Epithelial cell of esophagus (primary cell): ENCODE data around the gene AJM1.
"Not testable (repeated sequence)": the region's sequence is repeated elsewhere in the genome, so short reads cannot be mapped to it uniquely, and the experiment has no call there.

ENCODE experiments used
- DNase-seq: peaks from one replicate; pipeline ENCODE4 v3.0.0; 2010; ENCODE audit warnings: low read depth
- H3K4me3 ChIP-seq: 2 replicates; pipeline ENCODE4 v1.5.1; 2011; ENCODE audit warnings: mild to moderate bottlenecking, low read length, control low read depth
- TF ChIP-seq, protein P1 (sequence below): IDR thresholded peaks from 2 replicates; pipeline ENCODE4 v1.5.1; 2011; ENCODE audit warnings: low read depth, mild to moderate bottlenecking, low read length, control low read depth, inconsistent platforms; ENCODE audit not compliant: insufficient read depth; ENCODE audit errors: missing control alignments

AJM1 gene

GRCh38 chr9:136799079-136799853, 43.0 kb upstream of the AJM1 start:
- TF ChIP-seq, protein P1, sequence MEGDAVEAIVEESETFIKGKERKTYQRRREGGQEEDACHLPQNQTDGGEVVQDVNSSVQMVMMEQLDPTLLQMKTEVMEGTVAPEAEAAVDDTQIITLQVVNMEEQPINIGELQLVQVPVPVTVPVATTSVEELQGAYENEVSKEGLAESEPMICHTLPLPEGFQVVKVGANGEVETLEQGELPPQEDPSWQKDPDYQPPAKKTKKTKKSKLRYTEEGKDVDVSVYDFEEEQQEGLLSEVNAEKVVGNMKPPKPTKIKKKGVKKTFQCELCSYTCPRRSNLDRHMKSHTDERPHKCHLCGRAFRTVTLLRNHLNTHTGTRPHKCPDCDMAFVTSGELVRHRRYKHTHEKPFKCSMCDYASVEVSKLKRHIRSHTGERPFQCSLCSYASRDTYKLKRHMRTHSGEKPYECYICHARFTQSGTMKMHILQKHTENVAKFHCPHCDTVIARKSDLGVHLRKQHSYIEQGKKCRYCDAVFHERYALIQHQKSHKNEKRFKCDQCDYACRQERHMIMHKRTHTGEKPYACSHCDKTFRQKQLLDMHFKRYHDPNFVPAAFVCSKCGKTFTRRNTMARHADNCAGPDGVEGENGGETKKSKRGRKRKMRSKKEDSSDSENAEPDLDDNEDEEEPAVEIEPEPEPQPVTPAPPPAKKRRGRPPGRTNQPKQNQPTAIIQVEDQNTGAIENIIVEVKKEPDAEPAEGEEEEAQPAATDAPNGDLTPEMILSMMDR: no peak
- H3K4me3 ChIP-seq: peak overlapping the region; percentile 8
- peak; percentile 17 for DNase-seq

DNA sequence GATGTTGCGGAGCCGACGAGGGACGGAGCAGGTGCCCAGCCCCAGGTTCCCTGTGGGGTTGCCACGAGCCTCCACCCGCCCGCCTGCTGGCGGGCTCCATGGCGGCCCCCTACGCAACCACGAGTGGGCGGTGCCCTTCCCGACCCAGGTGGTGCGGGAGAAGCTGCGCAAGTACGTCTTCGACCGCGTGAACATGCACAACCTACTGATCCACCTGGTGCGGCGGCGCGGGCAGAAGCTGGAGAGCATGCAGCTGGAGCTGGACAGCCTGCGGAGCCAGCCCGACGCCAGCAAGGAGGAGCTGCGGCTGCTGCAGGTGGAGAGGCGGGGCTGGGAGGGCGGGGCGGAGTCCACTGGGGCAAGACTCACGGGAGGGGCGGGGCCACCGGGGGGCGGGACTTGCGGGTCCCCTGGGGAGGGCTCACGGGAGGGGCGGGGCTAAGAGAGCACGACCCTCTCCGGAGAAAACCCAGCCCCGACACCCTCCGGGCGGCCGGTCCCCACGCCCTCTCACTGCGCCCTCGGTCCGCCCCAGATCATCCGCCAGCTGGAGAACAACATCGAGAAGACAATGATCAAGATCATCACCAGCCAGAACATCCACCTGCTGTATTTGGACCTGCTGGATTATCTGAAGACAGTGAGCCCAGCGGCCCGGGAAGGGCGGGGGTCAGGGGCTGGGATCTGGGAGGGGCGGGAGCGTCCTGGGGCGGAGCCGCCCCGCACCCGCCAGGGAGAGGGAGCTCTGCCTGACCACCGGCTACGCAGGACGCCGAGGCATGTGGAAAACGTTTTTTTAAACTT, 42.2 kb upstream of the AJM1 start:
- peak; percentile 91 for DNase-seq
- peak overlapping the region; percentile 28 for H3K4me3 ChIP-seq

DNA sequence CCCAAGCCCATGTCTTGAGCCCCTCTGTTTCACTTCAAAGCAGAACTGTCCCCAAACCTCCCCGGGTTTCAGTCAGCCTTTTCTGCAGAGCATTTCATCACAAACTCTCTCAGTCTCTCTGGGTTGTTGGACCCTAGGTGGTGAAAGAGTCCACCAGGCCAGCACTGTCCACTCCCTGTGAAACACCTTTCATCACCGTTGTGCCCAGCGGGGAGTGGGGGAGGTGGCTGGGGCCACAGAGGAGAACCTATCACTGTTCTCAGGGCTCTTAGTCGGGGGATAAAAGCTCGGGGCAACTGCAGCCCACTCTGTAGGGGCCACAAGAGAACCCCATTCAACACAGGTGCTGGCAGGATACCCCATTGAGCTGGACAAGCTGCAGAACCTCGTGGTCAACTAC, 40.0 kb upstream of the AJM1 start:
- TF ChIP-seq, protein P1: no peak
- H3K4me3 ChIP-seq: no peak overlapping the region
- DNase-seq: no peak

More for the DNA sequence above, 42.2 kb upstream of the AJM1 start:
- TF ChIP-seq, protein P1: no peak

DNA sequence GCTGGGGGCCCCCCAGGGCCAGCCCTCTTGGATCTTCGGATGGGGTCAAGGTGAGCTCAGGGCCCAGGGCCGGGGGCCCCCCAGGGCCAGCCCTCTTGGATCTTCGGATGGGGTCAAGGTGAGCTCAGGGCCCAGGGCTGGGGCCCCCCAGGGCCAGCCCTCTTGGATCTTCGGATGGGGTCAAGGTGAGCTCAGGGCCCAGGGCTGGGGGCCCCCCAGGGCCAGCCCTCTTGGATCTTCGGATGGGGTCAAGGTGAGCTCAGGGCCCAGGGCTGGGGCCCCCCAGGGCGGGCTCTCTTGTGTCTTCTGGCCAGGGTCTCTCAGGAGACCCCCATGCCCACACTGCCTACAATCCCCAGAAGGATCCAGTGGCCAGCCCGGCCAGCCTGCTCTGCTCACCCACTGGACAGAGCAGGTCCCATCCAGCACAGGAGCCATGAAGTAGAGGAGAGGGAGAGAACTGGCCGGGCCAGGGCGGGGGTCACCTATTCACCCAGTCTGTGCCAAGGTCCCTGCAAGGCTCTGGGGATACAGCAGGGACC, 39.2 kb upstream of the AJM1 start:
- H3K4me3 ChIP-seq, DNase-seq: not testable (repeated sequence)

GRCh38 chr9:136803551-136804508, 38.4 kb upstream of the AJM1 start:
- DNase-seq: no peak
- no peak overlapping the region for H3K4me3 ChIP-seq
- TF ChIP-seq, protein P1: no peak

- H3K4me3 ChIP-seq: no peak overlapping the region
- TF ChIP-seq, protein P1: no peak
- peak; percentile 27 for DNase-seq
These were observed 37.6 kb upstream of the AJM1 start for GRCh38 chr9:136804509-136805206.
